CD4-positive, alpha-beta T cell treated with Interleukin-2 at 100 ng/mL for 4 hours (primary cell): ENCODE data around the gene ZC3H18.
A peak's percentile ranks its signal among the peaks of the same experiment; 100 is the strongest.

ENCODE experiments used
- DNase-seq: peaks from one replicate; pipeline ENCODE4 v3.0.0-alpha.2; 2020; ENCODE audit warnings: low spot score

ZC3H18 gene

GRCh38 chr16:88623858-88624257 is 53.7 kb downstream of the ZC3H18 start:
- no peak for DNase-seq

DNA sequence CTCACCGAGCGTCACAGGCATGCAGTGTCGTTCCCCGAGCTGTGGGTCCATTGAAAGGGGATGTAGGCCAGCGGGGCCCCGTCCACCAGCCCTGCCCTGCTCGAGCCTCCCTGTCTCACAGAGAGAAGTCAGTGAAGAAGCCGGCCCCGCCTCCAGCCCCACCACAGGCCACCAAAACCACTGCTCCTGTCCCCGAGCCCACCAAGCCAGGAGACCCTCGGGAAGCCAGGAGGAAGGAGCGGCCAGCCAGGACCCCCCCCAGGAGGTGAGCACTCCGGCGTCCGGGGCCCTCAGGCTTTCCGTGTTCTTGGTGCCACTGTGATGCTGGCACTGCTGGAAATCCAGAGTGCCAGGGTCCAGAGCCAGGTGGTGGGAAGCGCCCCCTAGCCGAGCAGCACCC is 54.3 kb downstream of the ZC3H18 start:
- DNase-seq, result no peak

DNA sequence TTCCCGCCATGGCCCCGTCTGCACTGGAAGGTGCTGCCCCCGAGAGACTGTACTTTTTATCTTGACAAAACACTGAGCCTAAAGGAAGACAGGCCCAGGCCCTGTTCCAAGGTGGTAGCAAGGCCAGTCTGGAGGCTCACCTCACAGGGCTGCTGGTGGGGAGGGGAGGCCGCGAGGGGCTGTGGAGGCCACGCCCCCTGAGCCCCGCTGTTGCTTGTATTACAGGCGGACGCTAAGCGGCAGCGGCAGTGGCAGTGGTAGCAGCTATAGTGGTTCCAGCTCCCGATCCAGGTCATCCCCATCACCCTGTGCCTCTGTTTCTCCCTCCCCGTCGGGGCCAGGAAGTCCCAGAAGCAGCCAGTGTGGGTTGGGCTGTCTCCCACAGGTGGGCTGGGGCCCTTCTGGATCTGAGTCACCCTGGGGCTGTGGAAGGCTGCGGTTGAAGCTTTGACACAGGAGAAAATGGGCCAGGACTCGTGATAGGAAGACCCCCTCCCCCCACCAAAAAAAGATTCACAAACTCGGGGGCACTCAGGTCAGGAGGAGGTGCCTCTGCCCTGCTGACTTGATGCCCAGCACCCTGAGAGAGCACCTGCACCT is 54.9 kb downstream of the ZC3H18 start:
- no peak for DNase-seq

- no peak for DNase-seq
Measured at GRCh38 chr16:88626646-88627045, 56.4 kb downstream of the ZC3H18 start.

DNA sequence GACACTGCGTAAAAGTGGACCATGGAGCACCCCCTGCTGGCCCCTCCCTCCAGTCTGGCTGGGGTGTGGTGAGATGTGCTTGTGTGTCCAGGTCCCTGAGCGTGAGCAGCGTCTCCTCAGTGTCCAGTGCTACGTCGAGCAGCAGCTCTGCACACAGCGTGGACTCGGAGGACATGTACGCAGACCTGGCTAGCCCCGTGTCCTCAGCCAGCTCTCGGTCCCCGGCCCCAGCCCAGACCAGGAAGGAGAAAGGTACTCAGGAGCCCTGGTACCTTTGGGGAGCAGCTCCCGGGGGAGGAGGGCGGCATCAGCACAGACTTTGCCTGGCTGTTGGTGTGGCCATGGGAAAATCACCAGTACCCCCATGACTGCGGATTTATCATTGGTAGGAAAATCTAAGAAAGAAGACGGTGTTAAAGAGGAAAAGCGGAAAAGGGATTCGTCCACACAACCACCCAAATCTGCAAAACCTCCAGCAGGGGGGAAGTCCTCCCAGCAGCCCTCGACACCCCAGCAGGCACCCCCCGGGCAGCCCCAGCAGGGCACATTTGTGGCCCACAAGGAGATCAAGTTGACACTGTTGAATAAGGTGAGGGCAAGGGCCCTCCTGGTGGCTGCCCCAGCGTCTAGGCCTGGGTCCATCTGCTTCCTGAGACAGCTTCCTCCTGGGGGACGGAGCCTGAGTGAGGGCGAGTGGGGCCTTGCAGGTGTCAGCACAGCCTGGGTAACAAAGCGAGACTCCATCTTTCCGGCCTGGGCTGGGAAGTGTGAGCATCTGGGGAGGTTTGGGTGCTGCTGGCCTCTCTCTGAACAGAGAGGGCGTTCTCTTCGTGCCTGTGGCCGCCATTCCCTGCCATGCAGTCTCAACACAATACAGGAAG is 57.6 kb downstream of the ZC3H18 start:
- DNase-seq, result no peak

DNA sequence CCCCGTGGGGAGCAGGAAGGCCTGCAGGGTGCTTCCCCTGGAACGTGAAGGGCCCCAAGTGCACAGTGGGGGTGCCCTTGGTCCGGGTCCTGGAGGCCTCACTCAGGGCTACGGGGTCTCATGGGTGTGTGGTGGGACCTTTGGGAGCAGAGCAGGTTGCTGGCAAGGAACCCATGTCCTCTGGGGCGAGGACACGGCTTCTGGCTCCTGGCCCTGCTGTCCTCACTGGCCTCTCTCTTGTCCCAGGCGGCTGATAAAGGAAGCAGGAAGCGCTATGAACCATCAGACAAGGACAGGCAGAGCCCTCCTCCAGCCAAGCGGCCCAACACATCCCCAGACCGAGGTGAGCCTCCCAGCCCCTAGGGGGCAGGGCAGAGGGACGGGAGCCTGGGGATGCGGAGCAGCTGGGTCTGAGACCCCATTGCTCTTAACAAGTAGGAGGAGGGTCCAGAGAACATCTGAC is 58.3 kb downstream of the ZC3H18 start:
- DNase-seq, result no peak

DNA sequence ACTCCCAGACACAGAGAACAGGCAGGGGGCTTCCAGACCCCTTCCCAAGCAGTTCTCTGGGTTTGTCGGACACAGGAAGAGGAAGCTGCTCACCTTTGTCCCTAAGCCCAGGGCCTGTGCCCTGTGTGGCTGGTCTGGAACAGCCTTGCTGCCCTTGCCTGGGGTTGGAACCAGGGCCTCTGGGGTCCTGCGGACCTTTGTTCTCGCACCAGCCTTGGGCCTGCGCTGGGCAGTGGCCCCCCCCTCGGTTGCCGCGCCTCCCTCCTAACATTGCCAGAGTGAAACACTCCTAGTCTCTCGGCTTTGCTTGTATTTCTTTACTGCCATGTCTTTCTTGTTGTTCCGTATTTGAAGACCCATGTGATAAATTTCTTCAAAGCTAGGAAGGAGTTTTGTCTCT is 59.6 kb downstream of the ZC3H18 start:
- no peak for DNase-seq

- DNase-seq, result no peak
Measured at GRCh38 chr16:88630433-88630832, 60.2 kb downstream of the ZC3H18 start.

GRCh38 chr16:88630941-88631340 is 60.7 kb downstream of the ZC3H18 start:
- no peak for DNase-seq

DNA sequence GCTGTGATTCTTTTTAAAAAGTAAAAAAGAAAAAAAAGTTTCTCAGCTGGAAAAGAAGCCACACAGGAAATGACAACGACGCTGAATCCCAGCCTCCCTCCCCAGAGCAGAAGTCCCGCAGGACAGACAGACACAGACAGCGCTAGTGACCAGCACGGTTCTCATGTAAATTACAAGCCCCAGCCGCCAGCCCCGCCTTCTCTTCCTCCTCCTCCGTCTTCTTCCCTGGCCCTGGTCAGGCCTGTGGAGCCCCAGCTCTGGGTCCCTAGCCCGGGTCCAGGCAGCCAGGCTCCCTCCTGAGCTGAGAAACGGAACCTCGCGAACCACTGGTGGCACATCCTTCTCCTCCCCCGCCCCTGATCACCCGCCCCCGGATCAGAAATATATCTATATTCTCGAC is 61.2 kb downstream of the ZC3H18 start:
- no peak for DNase-seq

DNA sequence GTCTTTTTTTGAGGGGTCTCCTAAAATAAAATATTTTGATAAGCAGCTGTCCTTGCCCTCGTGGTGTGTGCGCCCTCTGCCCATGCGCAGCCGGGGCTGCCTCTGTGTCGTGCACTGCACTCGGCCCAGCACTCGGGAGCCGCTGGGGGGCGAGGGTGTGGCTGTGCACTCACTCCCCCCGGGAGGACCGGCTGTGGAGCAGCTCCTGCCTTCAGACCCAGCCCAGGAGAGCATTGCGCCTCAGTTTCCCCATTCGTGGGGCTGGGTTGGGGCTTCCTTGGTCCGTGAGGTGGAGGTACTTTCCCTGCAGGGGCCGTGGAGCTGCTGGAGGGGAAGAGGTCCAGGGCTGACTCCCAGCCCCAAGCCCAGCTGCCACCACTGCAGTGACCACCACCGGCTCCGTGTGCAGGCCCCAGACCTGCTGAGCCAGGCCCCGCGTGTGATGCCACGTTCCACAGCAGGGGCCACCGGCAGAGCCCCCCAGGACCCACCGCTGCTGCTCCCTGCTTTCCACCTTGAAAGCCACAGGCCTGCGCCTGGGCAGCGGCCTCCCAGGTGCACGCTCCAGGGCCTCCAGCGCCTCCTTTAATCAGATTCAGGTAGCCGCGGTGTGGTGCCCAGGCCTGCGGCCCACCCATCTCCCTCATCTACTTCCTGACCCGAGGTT is 61.9 kb downstream of the ZC3H18 start:
- DNase-seq, result no peak

DNA sequence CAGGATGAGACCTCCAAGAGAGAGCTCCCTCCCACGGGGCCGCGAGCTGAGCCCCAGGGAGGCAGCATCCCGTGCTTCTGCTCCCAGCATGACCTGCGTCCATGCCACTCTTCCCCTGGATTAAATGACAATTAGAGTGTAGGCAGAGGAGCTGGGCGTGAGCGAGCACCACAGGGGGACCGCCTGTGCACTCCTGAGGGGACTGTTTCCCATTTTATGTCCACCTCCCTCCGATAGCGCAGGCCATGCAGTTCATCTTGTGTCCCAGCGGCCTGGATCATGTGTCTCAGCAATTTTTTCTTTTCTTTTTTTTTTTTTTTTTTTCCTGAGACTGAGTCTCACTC is 62.4 kb downstream of the ZC3H18 start:
- DNase-seq, result no peak

- peak; percentile 38 for DNase-seq
Measured at GRCh38 chr16:88633684-88634140, 63.5 kb downstream of the ZC3H18 start.

DNA sequence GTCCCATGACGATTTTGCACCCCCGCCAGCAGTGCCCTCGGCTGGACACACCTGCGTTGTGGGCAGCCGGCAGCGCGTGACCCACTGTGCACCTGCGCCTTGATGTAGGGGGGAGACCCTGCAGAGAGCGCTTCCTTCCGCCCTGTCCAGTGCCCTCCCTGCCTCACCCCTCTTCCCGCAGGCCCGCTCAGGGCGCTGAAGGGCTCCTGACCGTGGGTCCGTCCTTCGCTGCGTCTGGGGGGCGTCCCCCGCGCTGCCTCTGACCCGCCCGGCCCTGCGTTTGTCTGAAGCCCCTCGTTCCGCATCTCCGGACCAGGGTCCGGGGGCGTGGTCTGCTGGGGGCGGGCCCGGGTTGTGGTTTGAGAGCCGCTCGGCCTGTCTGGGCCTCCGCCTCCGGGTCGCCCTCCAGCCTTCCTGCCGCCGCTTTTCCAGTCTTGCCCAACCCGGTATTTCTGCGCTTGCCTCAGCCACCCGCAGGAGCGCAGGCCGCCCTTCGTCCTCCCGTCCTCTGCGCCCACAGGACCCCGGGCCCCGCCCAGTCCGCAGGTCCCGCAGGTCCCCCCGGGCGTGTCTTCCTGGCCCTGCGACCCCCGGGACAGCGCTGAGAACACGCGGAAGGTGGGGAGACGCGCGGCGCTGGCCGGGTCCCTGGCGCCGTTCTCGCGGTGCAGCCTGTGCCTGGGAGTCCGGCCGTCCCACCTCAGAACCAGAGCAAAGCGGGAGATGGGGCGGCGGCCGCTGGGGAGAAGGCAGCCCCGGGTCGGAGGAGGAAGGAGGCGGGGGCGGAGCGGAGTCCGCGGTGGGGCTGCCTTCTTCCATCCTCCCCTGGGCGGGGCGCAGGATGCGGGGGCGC is 64.2 kb downstream of the ZC3H18 start:
- DNase-seq, result peak; percentile 46

- DNase-seq, result no peak
Measured at GRCh38 chr16:88634994-88635670, 64.9 kb downstream of the ZC3H18 start.

DNA sequence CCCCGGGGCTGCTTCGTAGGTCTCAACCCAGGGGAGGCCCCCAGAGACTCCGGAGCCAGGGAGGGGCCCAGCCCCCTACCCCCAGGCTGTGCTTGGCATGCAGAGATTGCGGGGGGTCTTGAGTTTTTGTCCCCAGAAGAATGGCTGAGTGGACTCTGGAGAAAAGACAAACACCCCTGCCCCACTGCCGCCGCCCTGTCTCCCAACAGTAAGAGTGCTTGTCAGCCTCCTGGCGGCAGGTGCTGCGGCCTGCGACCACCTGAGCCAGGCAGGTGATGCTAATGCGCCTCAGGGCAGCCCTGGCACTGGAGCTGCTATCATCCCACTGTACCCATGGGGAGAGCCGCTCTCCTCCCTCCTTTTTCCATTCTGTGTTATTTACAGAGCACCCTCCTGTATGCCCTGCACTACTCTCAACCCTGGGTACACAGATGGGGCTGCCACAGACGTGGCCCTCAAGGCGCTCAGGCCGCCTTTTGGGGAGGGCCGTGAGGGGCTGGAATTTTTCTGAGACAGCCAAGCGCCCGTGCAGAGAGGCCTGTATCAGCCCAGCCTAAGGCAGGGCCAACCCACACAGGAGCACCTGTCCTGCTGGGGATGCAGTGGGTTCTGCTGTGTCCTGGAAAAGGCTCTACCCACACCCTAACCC is 65.6 kb downstream of the ZC3H18 start:
- DNase-seq, result no peak

- DNase-seq, result no peak
Measured at GRCh38 chr16:88636488-88637265, 66.5 kb downstream of the ZC3H18 start.

DNA sequence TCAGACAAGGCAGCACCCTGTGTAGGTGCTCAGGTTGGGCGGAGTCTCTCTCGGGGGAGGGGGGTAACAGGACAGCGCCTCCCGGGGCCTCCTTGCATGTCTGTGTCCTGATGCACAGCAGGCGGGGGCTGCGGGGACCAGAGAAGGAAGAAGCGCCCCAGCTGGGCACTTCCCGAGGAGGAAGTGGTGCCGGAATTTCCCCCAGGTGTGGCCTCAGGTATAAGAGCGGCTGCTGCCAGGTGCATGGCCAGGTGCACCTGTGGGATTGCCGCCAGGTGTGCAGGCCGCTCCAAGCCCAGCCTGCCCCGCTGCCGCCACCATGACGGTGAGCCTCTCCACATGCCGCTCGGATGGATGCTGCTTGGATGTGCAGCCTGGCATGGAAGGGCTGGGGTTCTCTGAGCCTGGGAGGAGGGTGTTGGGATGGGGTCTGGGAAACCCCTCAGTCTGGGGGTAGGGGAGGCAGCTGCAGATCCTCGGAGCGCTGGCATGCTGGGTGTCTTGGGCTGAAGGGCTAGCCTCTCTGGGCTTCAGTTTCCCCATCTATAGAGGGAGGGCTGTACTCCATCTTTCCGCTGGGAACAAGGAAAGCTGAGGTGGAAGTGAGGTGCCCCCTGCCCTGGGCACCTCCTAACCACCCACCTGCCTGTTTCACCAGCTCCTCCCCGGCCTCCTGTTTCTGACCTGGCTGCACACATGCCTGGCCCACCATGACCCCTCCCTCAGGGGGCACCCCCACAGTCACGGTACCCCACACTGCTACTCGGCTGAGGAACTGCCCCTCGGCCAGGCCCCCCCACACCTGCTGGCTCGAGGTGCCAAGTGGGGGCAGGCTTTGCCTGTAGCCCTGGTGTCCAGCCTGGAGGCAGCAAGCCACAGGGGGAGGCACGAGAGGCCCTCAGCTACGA is 68.4 kb downstream of the ZC3H18 start, which contains the start of gene IL17C:
IL17C (plus strand) TSS at position 250 of the 908 bp plus-strand sequence; CDS start at position 320, 70 bp downstream.
- no peak for DNase-seq
